ENCODE results near the gene CCL14.
"Not testable (repeated sequence)": the region's sequence is repeated elsewhere in the genome, so short reads cannot be mapped to it uniquely, and the experiment has no call there.

The CCL14 gene

DNA sequence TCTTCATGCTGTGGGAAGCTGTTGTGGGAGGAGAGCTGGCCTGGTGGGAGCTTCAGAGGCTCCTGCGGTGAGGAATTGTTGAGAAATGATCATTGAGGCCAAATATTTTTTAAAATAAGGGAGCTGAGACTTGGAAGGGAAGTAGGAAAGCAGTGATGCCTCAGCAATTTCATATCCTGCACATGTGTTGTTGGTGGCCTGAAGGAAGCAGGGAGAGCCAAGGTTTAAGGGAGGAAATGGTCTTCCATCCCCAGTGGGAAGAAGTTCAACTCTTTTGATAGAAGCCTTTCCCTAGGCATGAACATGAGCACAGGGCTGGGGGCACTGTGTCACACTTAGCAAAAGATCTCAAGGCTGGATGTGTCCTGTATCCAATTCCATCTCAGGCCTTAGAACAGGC is at the start of gene CCL14:
TSS of gene CCL14 (minus strand) at position 87 of the 400 bp plus-strand sequence. CDS start at position 7, 80 bp downstream.
- in situ Hi-C loops (cut with MboI; ENCODE audit: low sequenced_read_pairs): no loop called here

- in situ Hi-C loops (cut with MboI; ENCODE audit: low sequenced_read_pairs): no loop called here
Observed at GRCh38 chr17:36036235-36036634, 49.7 kb upstream of the CCL14 start.

GRCh38 chr17:36034127-36034526 is 47.6 kb upstream of the CCL14 start:
- in situ Hi-C loops (cut with MboI; ENCODE audit: low sequenced_read_pairs): no loop called here

DNA sequence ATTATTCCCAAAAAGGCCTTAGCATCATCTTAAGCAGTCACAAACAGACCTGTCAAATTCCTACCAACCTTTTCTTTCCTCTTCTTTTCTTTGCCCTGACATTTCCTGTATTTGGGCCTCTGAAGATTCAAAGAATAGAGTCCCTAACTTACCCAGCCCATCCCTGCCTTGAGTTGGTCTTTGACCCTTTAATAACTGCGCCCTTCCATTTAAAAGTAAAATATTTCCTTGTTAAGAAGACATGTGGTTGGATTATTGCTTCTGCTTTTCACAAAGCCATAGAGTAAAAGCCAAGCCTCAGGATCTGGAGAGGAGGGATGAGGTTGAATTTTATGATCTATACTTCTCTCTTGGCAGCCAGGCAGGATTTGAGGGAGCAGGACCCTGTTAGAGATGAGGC is 44.4 kb upstream of the CCL14 start:
- in situ Hi-C loops (cut with MboI; ENCODE audit: low sequenced_read_pairs): no loop called here

DNA sequence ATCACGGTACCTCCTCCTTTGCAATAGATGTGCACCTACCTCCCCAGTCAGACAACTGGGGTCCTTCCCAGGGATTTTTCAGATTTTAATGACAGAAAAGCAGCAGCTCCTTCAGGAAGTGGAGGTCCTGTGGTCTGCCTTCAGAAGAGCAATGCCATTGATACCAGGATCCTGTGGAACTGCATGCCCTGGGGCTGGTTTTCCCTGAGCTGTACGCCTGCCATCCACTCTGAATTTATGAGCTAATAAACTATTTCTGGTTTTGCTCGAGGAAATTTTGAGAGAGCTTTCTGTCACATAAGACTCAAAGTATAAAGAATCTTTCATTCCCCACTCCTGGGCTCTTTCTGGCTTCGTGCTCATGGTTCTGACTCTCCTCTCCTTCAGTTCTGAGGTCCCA is 41.2 kb upstream of the CCL14 start:
- in situ Hi-C loops (cut with MboI; ENCODE audit: low sequenced_read_pairs): no loop called here

DNA sequence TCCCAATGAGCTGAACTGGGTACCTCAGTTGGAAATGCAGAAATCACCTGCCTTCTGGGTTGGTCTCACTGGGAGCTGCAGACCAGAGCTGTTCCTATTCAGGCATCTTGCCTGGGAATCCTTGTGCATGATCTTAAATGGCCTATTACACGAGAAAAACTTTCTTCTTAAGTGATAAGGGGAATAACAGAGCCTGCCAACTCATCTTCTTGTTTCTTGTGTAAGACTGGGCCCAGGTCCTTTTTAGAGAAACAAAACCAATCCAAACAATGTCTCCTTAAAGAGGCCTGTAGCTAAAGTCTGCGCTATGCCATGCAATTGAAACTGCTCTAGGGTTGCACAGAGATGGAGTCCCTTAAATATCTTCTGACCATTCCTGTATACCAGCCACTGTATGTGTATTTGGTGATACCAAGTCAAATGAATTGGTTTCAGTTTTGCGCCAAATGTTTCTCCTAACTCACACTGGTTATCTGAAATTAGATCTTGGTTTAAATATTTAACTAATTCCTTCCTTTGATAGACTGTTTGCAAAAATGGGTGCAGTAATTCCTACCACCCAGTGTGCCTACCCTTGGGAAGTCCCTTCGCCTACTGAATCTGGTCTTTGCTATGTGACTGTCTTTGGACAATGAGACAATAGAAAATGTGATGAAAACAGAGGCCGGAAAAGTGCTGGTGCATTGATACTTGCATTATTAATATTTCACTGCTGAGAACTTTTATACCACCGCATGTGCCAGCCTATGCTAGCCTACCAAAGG is 37.8 kb upstream of the CCL14 start:
- in situ Hi-C loops (cut with MboI; ENCODE audit: low sequenced_read_pairs): no loop called here

DNA sequence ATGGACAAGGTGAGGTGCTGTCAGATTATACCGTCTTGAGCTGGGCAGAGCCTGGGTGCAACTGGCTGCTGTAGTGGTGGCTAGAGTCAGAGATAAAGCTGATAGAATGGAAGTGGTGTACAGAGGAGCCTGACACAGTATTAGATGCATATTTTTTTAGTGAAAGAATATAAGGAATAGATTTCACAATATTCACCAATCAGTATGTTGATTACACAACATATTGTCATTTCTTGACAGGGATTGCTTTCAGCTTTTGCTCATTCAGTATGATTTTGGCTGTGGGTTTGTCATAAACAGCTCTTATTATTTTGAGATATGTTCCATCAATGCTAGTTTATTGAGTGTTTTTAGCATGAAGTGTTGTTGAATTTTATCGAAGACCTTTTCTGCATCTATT is 32.9 kb upstream of the CCL14 start:
- in situ Hi-C loops (cut with MboI; ENCODE audit: low sequenced_read_pairs): no loop called here

DNA sequence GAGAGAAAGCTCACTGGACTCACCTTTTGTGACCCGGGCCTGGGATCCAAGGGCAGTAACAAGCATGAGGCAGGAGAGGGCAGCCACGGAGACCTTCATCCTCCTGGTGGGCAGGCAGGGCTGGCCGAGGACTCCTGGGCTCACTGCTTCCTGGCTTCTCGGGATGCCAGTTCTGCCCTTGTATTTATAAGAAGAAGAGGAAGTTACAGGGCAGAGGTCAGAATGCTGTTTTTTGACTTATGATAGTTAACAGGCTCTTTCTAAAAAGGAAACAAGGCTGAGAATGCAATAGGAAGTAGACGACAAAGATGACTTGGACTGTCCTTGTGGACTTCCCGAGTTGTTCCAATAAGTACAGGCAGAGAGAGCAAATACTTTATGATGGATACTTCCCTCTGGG is 31.3 kb upstream of the CCL14 start, which contains the start of gene CCL23:
TSS of gene CCL23 (minus strand) at position 174 of the 400 bp plus-strand sequence. CDS start at position 99, 75 bp downstream.
- in situ Hi-C loops (cut with MboI; ENCODE audit: low sequenced_read_pairs): no loop called here

- in situ Hi-C loops (cut with MboI; ENCODE audit: low sequenced_read_pairs): no loop called here
Observed at GRCh38 chr17:36016555-36016954, 30.0 kb upstream of the CCL14 start.

DNA sequence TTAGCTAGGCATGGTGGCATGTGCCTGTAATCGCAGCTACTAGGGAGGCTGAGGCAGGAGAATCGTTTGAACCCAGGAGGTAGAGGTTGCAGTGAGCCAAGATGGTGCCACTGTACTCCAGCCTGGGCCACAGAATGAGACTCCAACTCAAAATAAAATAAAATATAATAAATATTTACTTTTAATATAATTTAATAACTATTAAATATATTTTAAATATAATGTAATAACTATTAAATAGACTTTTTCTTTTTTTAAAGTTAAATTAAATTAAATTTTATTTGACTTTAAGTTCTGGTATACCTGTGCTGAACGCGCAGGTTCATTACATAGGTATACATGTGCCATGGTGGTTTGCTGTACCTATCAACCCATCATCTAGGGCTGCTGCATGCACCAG is 29.4 kb upstream of the CCL14 start:
- in situ Hi-C loops (cut with MboI; ENCODE audit: low sequenced_read_pairs): not testable (repeated sequence)

GRCh38 chr17:36014946-36015345 is 28.4 kb upstream of the CCL14 start:
- in situ Hi-C loops (cut with MboI; ENCODE audit: low sequenced_read_pairs): no loop called here

DNA sequence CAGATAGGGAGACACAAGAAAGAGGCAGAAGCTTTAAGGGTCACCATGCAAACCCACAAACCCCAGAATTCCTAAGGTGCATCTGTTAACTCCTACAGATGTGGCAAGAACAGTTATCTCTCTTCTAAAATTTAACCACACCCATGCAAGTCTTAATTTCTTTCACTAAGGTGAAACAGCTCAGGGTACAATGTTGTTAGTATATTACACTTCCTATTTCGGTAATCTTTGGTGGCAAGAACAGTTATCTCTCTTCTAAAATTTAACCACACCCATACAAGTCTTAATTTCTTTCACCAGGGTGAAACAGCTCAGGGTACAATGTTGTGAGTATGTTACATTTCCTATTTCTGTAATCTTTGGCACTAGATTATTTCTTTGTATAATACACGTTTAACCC is 24.7 kb upstream of the CCL14 start:
- in situ Hi-C loops (cut with MboI; ENCODE audit: low sequenced_read_pairs): no loop called here

DNA sequence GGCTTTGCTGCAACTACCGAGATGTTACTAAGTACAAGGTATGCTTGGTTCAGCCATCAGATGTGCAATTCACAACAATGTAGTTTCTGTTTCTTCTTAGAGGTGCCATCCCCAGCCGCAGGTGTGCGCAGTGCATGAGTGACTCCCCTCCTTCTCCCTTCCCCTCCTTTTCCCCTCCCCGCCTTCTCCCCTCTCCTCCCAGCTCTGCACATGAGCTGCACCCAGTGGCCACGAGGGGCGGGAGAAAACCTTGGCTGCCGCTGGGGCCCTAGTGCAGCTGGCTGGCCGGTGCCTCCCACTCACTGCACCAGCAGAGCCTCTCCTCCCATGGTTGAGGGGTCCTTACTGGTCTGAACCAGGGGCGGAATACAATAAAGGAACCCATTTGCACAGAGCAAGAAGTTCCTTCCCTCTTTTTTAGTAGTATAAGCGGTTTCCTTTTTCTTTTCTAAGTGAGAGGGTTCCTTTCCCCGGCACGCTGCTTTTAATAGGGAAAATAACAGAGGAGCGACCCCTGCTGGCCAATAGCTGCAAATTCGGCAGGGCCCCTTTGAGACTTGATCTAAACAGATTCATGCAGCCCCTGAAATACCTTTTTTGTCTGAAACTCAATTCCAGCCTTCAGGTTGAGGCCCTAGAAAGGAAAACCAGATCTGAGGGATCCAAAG is 22.6 kb upstream of the CCL14 start:
- in situ Hi-C loops (cut with MboI; ENCODE audit: low sequenced_read_pairs): no loop called here

GRCh38 chr17:36004594-36005108 is 18.1 kb upstream of the CCL14 start:
- in situ Hi-C loops (cut with MboI; ENCODE audit: low sequenced_read_pairs): no loop called here

- in situ Hi-C loops (cut with MboI; ENCODE audit: low sequenced_read_pairs): no loop called here
Observed at GRCh38 chr17:36002631-36003030, 16.1 kb upstream of the CCL14 start.

DNA sequence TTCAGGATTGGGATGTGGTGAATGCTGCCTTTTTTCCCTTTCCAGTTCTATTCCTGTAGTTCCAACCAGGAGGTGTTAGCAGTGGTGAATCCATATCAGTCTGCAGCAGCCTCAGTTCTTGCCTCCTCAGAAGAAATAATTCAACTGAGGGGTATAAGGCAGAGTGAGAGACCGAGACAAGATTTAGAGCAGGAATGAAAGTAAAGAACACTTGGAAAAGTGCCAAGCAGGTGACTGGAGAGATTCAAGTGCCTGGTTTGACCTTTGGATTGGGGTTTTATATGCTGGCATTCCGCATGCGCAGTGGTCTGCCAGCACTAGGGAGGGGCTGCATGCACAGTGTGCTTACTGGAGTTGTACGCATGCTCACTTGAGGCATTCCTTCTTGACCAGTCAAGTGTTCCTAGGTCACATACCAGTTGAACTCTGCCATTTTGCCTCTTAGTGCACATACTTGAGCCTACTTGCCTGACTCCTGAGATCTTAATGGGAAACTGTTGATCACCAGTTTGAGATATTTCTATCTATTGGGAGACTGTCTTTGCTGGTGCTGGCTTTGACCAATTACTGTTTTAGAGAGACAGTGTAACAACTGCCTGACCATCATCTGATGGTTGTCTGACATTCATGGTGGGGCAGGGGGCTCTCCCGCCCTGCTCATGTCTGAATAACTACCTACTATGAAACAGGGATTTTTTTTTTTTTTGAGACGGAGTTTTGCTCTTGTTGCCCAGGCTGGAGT is 15.5 kb upstream of the CCL14 start:
- in situ Hi-C loops (cut with MboI; ENCODE audit: low sequenced_read_pairs): no loop called here

- in situ Hi-C loops (cut with MboI; ENCODE audit: low sequenced_read_pairs): no loop called here
Observed at GRCh38 chr17:36001110-36001771, 14.7 kb upstream of the CCL14 start, which contains the start of gene CCL15. Gene CCL15, minus strand, starts transcription at chr17:36001553. Its CDS starts 61 bp downstream, at chr17:36001492.

DNA sequence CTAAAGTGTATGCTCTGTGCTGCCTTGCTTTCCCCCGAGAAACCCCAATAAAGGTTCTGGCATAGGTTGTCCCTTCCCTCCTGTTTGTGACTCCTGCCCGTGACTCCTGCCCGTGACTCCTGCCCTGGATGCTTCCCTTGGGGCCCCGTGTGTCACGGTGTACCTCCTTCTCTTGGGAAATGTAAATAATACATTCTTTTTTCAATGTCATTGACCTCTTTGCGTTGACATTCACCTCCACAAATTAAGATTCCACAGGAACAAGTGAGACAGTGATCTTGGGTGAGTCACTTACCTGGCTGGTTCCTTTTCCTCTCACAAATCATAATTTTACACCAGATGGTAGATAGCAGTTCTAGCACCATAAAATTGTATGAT is 14.2 kb upstream of the CCL14 start:
- in situ Hi-C loops (cut with MboI; ENCODE audit: low sequenced_read_pairs): no loop called here

DNA sequence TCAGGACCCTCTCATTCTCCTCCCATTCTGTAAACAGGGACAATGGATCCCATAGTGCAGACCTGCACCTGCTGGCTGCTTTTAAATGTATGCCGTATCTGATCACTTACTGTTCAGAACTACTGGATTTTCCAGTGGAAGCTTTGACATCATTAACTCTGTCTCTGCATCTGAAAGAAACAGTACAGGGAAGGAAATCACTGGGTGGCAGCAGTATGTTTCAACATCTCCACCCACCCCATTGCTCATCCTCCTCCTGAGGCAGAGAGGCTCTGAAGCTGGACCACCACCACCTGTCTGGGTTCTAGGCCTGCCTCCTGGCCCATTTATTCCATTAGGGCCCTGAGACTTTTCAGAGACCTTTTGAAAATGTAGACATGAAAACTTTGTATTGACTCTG is 12.2 kb upstream of the CCL14 start:
- in situ Hi-C loops (cut with MboI; ENCODE audit: low sequenced_read_pairs): no loop called here

GRCh38 chr17:35998018-35998545 is 11.6 kb upstream of the CCL14 start:
- in situ Hi-C loops (cut with MboI; ENCODE audit: low sequenced_read_pairs): no loop called here

DNA sequence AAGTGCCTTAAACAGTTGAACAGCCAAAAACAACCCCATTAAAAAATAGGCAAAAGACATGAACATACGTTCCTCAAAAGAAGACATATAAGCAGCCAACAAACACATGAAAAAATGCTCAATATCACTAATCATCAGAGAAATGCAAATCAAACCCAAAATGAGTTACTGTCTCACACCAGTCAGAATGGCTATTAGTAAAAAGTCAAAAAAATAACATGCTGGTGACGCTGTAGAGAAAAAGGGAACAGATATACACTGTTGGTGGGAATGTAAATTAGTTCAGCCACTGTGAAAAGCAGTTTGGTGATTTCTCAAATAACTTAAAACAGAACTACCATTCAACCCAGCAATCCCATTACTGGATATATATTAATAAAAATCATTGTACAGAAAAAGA is 8.8 kb upstream of the CCL14 start:
- in situ Hi-C loops (cut with MboI; ENCODE audit: low sequenced_read_pairs): not testable (repeated sequence)
